ENCODE measurements around the gene PTMA. TPM values are rescaled to one million over a fixed set of nuclear protein-coding genes. Genes with fewer than 3 reads are reported as not detected.

Gene PTMA
- polyA plus RNA-seq, 1 donor from 2014 or later, result 2,091 TPM

DNA sequence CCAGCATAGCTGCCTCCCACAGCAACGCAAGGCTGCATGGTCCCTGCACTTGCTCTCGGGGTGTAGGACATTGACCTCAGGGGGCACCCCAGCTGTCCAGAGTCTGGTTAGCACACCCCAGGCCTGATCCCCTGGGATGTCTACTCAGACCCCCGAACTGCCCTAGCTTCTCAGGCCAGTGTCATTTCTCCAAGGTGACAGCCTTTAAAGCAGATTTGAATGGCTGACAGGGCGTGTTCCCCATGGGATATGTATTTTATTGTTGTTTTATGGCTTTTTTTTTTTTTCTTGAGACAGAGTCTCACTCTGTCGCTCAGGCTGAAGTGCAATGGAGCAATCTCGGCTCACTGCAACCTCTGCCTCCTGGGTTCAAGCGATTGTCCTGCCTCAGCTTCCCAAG, 40.8 kb upstream of the PTMA start:
- Histone ChIP-seq H3K36me3 (ENCODE audit: insufficient read depth, low read length) (no peaks in the 10 kb centered on the region), H3K4me2 (ENCODE audit: low read length) (no peak overlapping the region), H3K27me3 (ENCODE audit: insufficient read depth, low read depth, low read length) (no peaks in the 10 kb centered on the region), H2AFZ (ENCODE audit: low read depth, low read length) (no peak overlapping the region), H3K9ac (ENCODE audit: low read length) (no peak overlapping the region), H3F3A (ENCODE audit: insufficient read depth, low read length, poor library complexity, severe bottlenecking) (no peaks in the 10 kb centered on the region), H3K9me2 (ENCODE audit: insufficient read depth, low read length) (no peaks in the 10 kb centered on the region), H3K27ac (ENCODE audit: low read length) (no peak overlapping the region), H3K79me2 (replicated peaks; ENCODE audit: insufficient read depth, low read length) (no peaks in the 10 kb centered on the region), H3K4me3 (ENCODE audit: low read length) (no peak overlapping the region), H4K20me1 (ENCODE audit: insufficient read depth) (no peaks in the 10 kb centered on the region), H3K9me3 (ENCODE audit: low read length) (peaks cover 6% of the 10 kb centered on the region)
- no peak for TF ChIP-seq REST (IDR thresholded peaks at IDR 0.05; ENCODE audit: borderline replicate concordance)
- TF ChIP-seq MXI1 (conservative IDR thresholded peaks at IDR 0.05; ENCODE audit: poor library complexity, severe bottlenecking), result no peak
- no peak for TF ChIP-seq EP300 (conservative IDR thresholded peaks at IDR 0.05; ENCODE audit: poor library complexity, severe bottlenecking)
- TF ChIP-seq EZH2 (IDR thresholded peaks at IDR 0.05; ENCODE audit: borderline replicate concordance, insufficient read depth, low read length, poor library complexity, severe bottlenecking), result no peak
- TF ChIP-seq CTCF (IDR thresholded peaks at IDR 0.05; ENCODE audit: poor library complexity, severe bottlenecking), result no peak
- no peak for TF ChIP-seq RAD21 (conservative IDR thresholded peaks at IDR 0.05)
- no peak for TF ChIP-seq TAF1 (IDR thresholded peaks at IDR 0.05; ENCODE audit: low read depth)
- TF ChIP-seq POLR2AphosphoS5 (IDR thresholded peaks at IDR 0.05), result no peak
- TF ChIP-seq SMC3 (conservative IDR thresholded peaks at IDR 0.05; ENCODE audit: poor library complexity), result no peak

GRCh38 chr2:231668981-231669380, 39.3 kb upstream of the PTMA start:
- Histone ChIP-seq H3K27me3 (ENCODE audit: insufficient read depth, low read depth, low read length) (no peaks in the 10 kb centered on the region), H3K36me3 (ENCODE audit: insufficient read depth, low read length) (no peaks in the 10 kb centered on the region), H4K20me1 (ENCODE audit: insufficient read depth) (no peaks in the 10 kb centered on the region), H3K4me2 (ENCODE audit: low read length) (no peak overlapping the region), H3K9ac (ENCODE audit: low read length) (no peak overlapping the region), H3K9me3 (ENCODE audit: low read length) (no peaks in the 10 kb centered on the region), H3K9me2 (ENCODE audit: insufficient read depth, low read length) (no peaks in the 10 kb centered on the region), H3K27ac (ENCODE audit: low read length) (no peak overlapping the region), H3F3A (ENCODE audit: insufficient read depth, low read length, poor library complexity, severe bottlenecking) (no peaks in the 10 kb centered on the region), H2AFZ (ENCODE audit: low read depth, low read length) (no peak overlapping the region), H3K4me3 (ENCODE audit: low read length) (no peak overlapping the region), H3K79me2 (replicated peaks; ENCODE audit: insufficient read depth, low read length) (no peaks in the 10 kb centered on the region)
- TF ChIP-seq EP300 (conservative IDR thresholded peaks at IDR 0.05; ENCODE audit: poor library complexity, severe bottlenecking) (no peak), CTCF (IDR thresholded peaks at IDR 0.05; ENCODE audit: poor library complexity, severe bottlenecking) (no peak), MXI1 (conservative IDR thresholded peaks at IDR 0.05; ENCODE audit: poor library complexity, severe bottlenecking) (no peak), TAF1 (IDR thresholded peaks at IDR 0.05; ENCODE audit: low read depth) (no peak), REST (IDR thresholded peaks at IDR 0.05; ENCODE audit: borderline replicate concordance) (no peak), POLR2AphosphoS5 (IDR thresholded peaks at IDR 0.05) (no peak), SMC3 (conservative IDR thresholded peaks at IDR 0.05; ENCODE audit: poor library complexity) (no peak), EZH2 (IDR thresholded peaks at IDR 0.05; ENCODE audit: borderline replicate concordance, insufficient read depth, low read length, poor library complexity, severe bottlenecking) (no peak), RAD21 (conservative IDR thresholded peaks at IDR 0.05) (no peak)

All from neural cell (in vitro differentiated cells).